Type B pancreatic cell (in vitro differentiated cells): ENCODE data around the gene RAP1B. TPM values are rescaled to one million over a fixed set of nuclear protein-coding genes. Genes with fewer than 3 reads are reported as not detected.
"Not testable (repeated sequence)": the region's sequence is repeated elsewhere in the genome, so short reads cannot be mapped to it uniquely, and the experiment has no call there.

Experiments used
- DNase-seq: peaks from one replicate; pipeline ENCODE4 v3.0.0; 2021; ENCODE audit warnings: mixed read lengths; ENCODE audit not compliant: unreplicated experiment; ENCODE audit errors: extremely low spot score
- H3K27ac Mint-ChIP-seq: 2 replicates; pipeline ENCODE4 v1.8.0; 2021; ENCODE audit warnings: mild to moderate bottlenecking, mixed read lengths
- H3K27me3 Mint-ChIP-seq: 2 replicates; pipeline ENCODE4 v1.8.0; 2021; ENCODE audit warnings: mixed read lengths
- H3K36me3 Mint-ChIP-seq: 2 replicates; pipeline ENCODE4 v1.8.0; 2021; ENCODE audit warnings: mixed read lengths
- H3K4me1 Mint-ChIP-seq: one replicate; pipeline ENCODE4 v1.8.0; 2021; ENCODE audit warnings: mixed read lengths; ENCODE audit not compliant: unreplicated experiment
- H3K4me3 Mint-ChIP-seq: 2 replicates; pipeline ENCODE4 v1.8.0; 2021; ENCODE audit warnings: mild to moderate bottlenecking, mixed read lengths
- H3K9me3 Mint-ChIP-seq: 2 replicates; pipeline ENCODE4 v1.8.0; 2021; ENCODE audit warnings: mixed read lengths
- CTCF ChIP-seq: fragments of 200-600 bp; sonication (generic); conservative IDR thresholded peaks from 2 replicates; pipeline ENCODE4 v1.5.0; 2021; ENCODE audit warnings: antibody characterized with exemption, mild to moderate bottlenecking
- total RNA-seq: library from RNA; stranded (reverse); gene quantifications from 2 replicates; pipeline ENCODE4 v1.2.1, GENCODE V29; 2021; ENCODE audit warnings: low replicate concordance

The RAP1B gene
- total RNA-seq, 1 donor from 2014 or later: 110 TPM

GRCh38 chr12:68632486-68632885 is 21.8 kb downstream of the RAP1B start:
- no peaks in the 10 kb centered on the region for H3K9me3 Mint-ChIP-seq
- no peak for DNase-seq
- H3K27ac Mint-ChIP-seq: no peak overlapping the region
- H3K4me3 Mint-ChIP-seq: no peak overlapping the region
- H3K4me1 Mint-ChIP-seq: peaks cover 22% of the 10 kb centered on the region
- peaks cover 15% of the 10 kb centered on the region for H3K36me3 Mint-ChIP-seq
- no peak for TF ChIP-seq CTCF
- H3K27me3 Mint-ChIP-seq: no peaks in the 10 kb centered on the region

GRCh38 chr12:68633614-68634558 is 23.2 kb downstream of the RAP1B start:
- H3K4me3 Mint-ChIP-seq: no peak overlapping the region
- H3K36me3 Mint-ChIP-seq: peaks cover 8% of the 10 kb centered on the region
- no peak for TF ChIP-seq CTCF
- H3K4me1 Mint-ChIP-seq: peaks cover 26% of the 10 kb centered on the region
- no peaks in the 10 kb centered on the region for H3K9me3 Mint-ChIP-seq
- DNase-seq: no peak
- H3K27ac Mint-ChIP-seq: peak overlapping the region; percentile 68
- H3K27me3 Mint-ChIP-seq: no peaks in the 10 kb centered on the region

GRCh38 chr12:68636268-68636667 is 25.6 kb downstream of the RAP1B start:
- H3K36me3 Mint-ChIP-seq: peaks cover 4% of the 10 kb centered on the region
- H3K27ac Mint-ChIP-seq: peak overlapping the region; percentile 81
- no peak overlapping the region for H3K4me3 Mint-ChIP-seq
- TF ChIP-seq CTCF: no peak
- no peaks in the 10 kb centered on the region for H3K27me3 Mint-ChIP-seq
- peaks cover 18% of the 10 kb centered on the region for H3K4me1 Mint-ChIP-seq
- no peaks in the 10 kb centered on the region for H3K9me3 Mint-ChIP-seq
- no peak for DNase-seq

- H3K27me3 Mint-ChIP-seq, H3K4me3 Mint-ChIP-seq, H3K27ac Mint-ChIP-seq, H3K9me3 Mint-ChIP-seq, H3K36me3 Mint-ChIP-seq, DNase-seq: not testable (repeated sequence)
- peaks cover 14% of the 10 kb centered on the region for H3K4me1 Mint-ChIP-seq
Measured at GRCh38 chr12:68637439-68637838, 26.7 kb downstream of the RAP1B start.

- Mint-ChIP-seq H3K27ac (peak overlapping the region; percentile 32), H3K4me3 (no peak overlapping the region), H3K36me3 (peaks cover 9% of the 10 kb centered on the region), H3K27me3 (no peaks in the 10 kb centered on the region), H3K9me3 (no peaks in the 10 kb centered on the region), H3K4me1 (peaks cover 10% of the 10 kb centered on the region)
- TF ChIP-seq CTCF: no peak
- DNase-seq: no peak
Measured at GRCh38 chr12:68638171-68638570, 27.5 kb downstream of the RAP1B start.

- no peak for DNase-seq
- no peak overlapping the region for H3K27ac Mint-ChIP-seq
Measured at GRCh38 chr12:68638721-68639395, 28.2 kb downstream of the RAP1B start.

More at GRCh38 chr12:68638721-68639395, 28.2 kb downstream of the RAP1B start:
- Mint-ChIP-seq H3K4me3 (no peak overlapping the region), H3K4me1 (peaks cover 9% of the 10 kb centered on the region), H3K27me3 (no peaks in the 10 kb centered on the region), H3K36me3 (peaks cover 9% of the 10 kb centered on the region), H3K9me3 (no peaks in the 10 kb centered on the region)
- TF ChIP-seq CTCF: no peak
